HepG2 (cell line): ENCODE measurements around the gene SCARB2. TPM values are rescaled to one million over a fixed set of nuclear protein-coding genes. Genes with fewer than 3 reads are reported as not detected.

ENCODE experiments used
- ATF1 ChIP-seq: IDR thresholded peaks from 2 replicates; pipeline ENCODE4 v1.6.1; 2016; ENCODE audit warnings: mild to moderate bottlenecking, control low read depth
- FOXP1 ChIP-seq, 2 experiments: fragments of 450-650 bp in 1 of 2; IDR thresholded peaks; 2 replicates each; pipeline ENCODE4 v1.6.1; 2017 to 2018; ENCODE audit warnings: antibody characterized with exemption in 1 of 2
- PPARG ChIP-seq: conservative IDR thresholded peaks from 2 replicates; pipeline ENCODE4 v1.6.1; 2016; ENCODE audit warnings: missing biosample characterization, missing genetic modification reagents
- RFXANK ChIP-seq: IDR thresholded peaks from 2 replicates; pipeline ENCODE4 v1.6.1; 2016
- SOX13 ChIP-seq, 3 experiments: fragments of 450-650 bp in 1 of 3; sonication (generic) in 1 of 3; formaldehyde crosslinking in 1 of 3; IDR thresholded peaks in 2 of 3; conservative IDR thresholded peaks in 1 of 3; 2 replicates each; pipeline versions ENCODE4 v1.5.0 to v1.6.1; 2016 to 2020; ENCODE audit warnings: antibody characterized with exemption in 1 of 3, mild to moderate bottlenecking in 1 of 3, missing compliant biosample characterization in 1 of 3, missing genetic modification reagents in 1 of 3, moderate library complexity in 1 of 3
- TSC22D2 ChIP-seq: sonication (generic); formaldehyde crosslinking; IDR thresholded peaks from 2 replicates; pipeline ENCODE4 v1.5.1; 2020; ENCODE audit warnings: missing genetic modification reagents, mild to moderate bottlenecking, borderline replicate concordance
- XBP1 ChIP-seq: sonication (generic); formaldehyde crosslinking; IDR thresholded peaks from 2 replicates; pipeline ENCODE4 v1.5.0; 2020; ENCODE audit warnings: missing genetic modification reagents
- ZMYM2 ChIP-seq: sonication (generic); formaldehyde crosslinking; IDR thresholded peaks from 2 replicates; pipeline ENCODE4 v1.8.0; 2022; ENCODE audit warnings: mild to moderate bottlenecking, missing genetic modification reagents
- ZNF414 ChIP-seq: sonication (generic); formaldehyde crosslinking; IDR thresholded peaks from 2 replicates; pipeline ENCODE4 v1.5.0; 2020; ENCODE audit warnings: missing genetic modification reagents
- ZNF597 ChIP-seq: sonication (generic); formaldehyde crosslinking; IDR thresholded peaks from 2 replicates; pipeline ENCODE4 v1.5.0; 2020; ENCODE audit warnings: missing genetic modification reagents
- ZNF607 ChIP-seq: sonication (generic); formaldehyde crosslinking; IDR thresholded peaks from 2 replicates; pipeline ENCODE4 v1.5.1; 2020; ENCODE audit warnings: missing genetic modification reagents, mild to moderate bottlenecking, borderline replicate concordance
- polyA plus RNA-seq, 8 experiments: library from polyadenylated mRNA; depleted of rRNA in 3 of 8; stranded (reverse) in 7 of 8; unstranded in 1 of 8; fragments of >200 nt; fragmentation: Illumina TruSeq in 4 of 8; extraction: Trizol in 4 of 8; gene quantifications; 2 replicates each; pipeline versions ENCODE4 v1.2.1 to v1.2.3, GENCODE V29; 2011 to 2016; ENCODE audit warnings: low read depth in 4 of 8, missing spikeins in 1 of 8, mixed read lengths in 1 of 8; ENCODE audit not compliant: insufficient read depth in 1 of 8
- total RNA-seq, 5 experiments: library from RNA; depleted of rRNA; stranded (reverse); fragments of >200 nt; fragmentation: Illumina TruSeq; extraction: Trizol; gene quantifications; 2 replicates each; pipeline ENCODE4 v1.2.3, GENCODE V29; 2016; ENCODE audit warnings: low read depth in 1 of 5
- TF ChIP-seq, protein P1 (sequence below): sonication (generic); formaldehyde crosslinking; IDR thresholded peaks from 2 replicates; pipeline ENCODE4 v1.4.0; 2020; ENCODE audit warnings: missing genetic modification reagents, mild to moderate bottlenecking, borderline replicate concordance
- TF ChIP-seq, protein P2 (sequence below): sonication (generic); formaldehyde crosslinking; conservative IDR thresholded peaks from 2 replicates; pipeline ENCODE4 v1.5.0; 2020; ENCODE audit warnings: missing genetic modification reagents

SCARB2 gene
- total and polyA plus RNA-seq, 2 of the 13 experiments (the other 11 are each of a cell fraction or from before 2014, with no cell fraction given): 40.6 to 43.4 TPM

DNA sequence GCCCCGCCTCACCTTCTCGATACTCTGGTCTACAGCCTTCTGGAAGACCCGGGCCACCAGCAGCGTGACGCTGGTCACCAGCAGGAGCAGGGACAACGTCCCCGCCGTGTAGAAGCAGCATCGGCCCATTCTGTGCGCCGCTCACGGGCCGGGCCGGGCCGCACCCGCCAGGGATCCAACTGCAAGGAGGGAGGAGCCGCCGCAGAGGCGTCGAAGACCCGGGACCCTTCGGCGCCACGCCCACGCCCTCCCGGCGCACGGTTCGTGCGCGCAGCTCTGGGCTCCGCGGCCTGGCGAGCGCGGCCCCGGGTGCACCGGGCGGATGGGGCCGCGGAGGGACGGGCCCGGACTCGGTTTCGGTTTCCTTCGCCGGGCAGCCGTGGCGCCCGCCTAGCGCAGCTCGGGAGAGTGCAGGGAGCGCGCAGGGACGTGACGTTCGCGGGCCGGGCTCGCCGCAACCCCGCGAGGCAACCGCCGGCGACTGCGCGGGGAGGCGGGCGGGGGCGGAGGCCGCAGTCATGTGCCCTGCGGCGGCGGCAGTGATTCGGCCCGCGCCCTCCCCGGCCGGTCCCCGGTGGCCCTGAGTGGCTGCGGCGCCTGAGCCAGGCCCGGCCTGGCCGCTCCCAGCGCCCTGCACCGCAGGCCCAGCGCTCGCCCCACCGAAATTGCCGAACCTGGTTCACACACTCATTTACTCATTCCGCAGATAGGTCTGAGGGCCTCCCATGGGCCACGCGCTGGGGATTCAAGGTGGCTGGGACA, at the start of gene SCARB2 (continued):
- TF ChIP-seq FOXP1 (IDR thresholded peaks at IDR 0.05) (no peak), FOXP1 (CRISPR knock-in tag; IDR thresholded peaks at IDR 0.05) (no peak), PPARG (CRISPR knock-in tag) (0 out of 2 replicates have a peak, but pooled peaks have one; percentile 12), TSC22D2 (CRISPR knock-in tag) (no peak), ZMYM2 (CRISPR knock-in tag) (no peak), SOX13 (IDR thresholded peaks at IDR 0.05) (no peak), SOX13 (CRISPR knock-in tag; conservative IDR thresholded peaks at IDR 0.05 in 1 of 2, IDR thresholded peaks at IDR 0.05 in 1 of 2) (no peak; a peak in 1 of 4 replicates), ATF1 (CRISPR knock-in tag) (no peak), ZNF597 (no peak), ZNF607 (CRISPR knock-in tag) (peak; percentile 87), ZNF414 (CRISPR knock-in tag) (no peak), RFXANK (CRISPR knock-in tag) (no peak), XBP1 (no peak)
- TF ChIP-seq, protein P1, sequence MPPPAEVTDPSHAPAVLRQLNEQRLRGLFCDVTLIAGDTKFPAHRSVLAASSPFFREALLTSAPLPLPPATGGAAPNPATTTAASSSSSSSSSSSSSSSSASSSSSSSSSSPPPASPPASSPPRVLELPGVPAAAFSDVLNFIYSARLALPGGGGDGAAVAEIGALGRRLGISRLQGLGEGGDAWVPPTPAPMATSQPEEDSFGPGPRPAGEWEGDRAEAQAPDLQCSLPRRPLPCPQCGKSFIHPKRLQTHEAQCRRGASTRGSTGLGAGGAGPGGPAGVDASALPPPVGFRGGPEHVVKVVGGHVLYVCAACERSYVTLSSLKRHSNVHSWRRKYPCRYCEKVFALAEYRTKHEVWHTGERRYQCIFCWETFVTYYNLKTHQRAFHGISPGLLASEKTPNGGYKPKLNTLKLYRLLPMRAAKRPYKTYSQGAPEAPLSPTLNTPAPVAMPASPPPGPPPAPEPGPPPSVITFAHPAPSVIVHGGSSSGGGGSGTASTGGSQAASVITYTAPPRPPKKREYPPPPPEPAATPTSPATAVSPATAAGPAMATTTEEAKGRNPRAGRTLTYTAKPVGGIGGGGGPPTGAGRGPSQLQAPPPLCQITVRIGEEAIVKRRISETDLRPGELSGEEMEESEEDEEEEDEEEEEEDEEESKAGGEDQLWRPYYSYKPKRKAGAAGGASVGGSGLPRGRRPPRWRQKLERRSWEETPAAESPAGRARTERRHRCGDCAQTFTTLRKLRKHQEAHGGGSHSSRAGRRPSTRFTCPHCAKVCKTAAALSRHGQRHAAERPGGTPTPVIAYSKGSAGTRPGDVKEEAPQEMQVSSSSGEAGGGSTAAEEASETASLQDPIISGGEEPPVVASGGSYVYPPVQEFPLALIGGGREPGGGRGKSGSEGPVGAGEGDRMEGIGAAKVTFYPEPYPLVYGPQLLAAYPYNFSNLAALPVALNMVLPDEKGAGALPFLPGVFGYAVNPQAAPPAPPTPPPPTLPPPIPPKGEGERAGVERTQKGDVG (CRISPR knock-in tag): no peak
- TF ChIP-seq, protein P2, sequence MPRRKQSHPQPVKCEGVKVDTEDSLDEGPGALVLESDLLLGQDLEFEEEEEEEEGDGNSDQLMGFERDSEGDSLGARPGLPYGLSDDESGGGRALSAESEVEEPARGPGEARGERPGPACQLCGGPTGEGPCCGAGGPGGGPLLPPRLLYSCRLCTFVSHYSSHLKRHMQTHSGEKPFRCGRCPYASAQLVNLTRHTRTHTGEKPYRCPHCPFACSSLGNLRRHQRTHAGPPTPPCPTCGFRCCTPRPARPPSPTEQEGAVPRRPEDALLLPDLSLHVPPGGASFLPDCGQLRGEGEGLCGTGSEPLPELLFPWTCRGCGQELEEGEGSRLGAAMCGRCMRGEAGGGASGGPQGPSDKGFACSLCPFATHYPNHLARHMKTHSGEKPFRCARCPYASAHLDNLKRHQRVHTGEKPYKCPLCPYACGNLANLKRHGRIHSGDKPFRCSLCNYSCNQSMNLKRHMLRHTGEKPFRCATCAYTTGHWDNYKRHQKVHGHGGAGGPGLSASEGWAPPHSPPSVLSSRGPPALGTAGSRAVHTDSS (CRISPR knock-in tag): 0 out of 2 replicates have a peak, but pooled peaks have one; percentile 58
